Lower lobe of right lung (tissue), 2 donors: ENCODE measurements around the gene LRRFIP1. TPM values are rescaled to one million over a fixed set of nuclear protein-coding genes. Genes with fewer than 3 reads are reported as not detected.

Experiments used
- ATAC-seq, 2 donors: fragments of 200-7000 bp; cut with Tn5 transposase; one replicate each; pipeline ENCODE4 v1.9.1; 2020 to 2022; ENCODE audit warnings: mild to moderate bottlenecking in 2 of 2, moderate library complexity in 2 of 2
- DNase-seq: peaks from one replicate; pipeline ENCODE4 v3.0.0-alpha.2; 2020
- H3K27ac ChIP-seq: fragments of 200-600 bp; one replicate; pipeline ENCODE4 v1.8.0; 2022
- H3K27me3 ChIP-seq: fragments of 200-600 bp; one replicate; pipeline ENCODE4 v1.8.0; 2022; ENCODE audit warnings: low read depth
- H3K36me3 ChIP-seq: fragments of 200-600 bp; one replicate; pipeline ENCODE4 v1.8.0; 2022; ENCODE audit warnings: mild to moderate bottlenecking
- H3K4me1 ChIP-seq: fragments of 200-600 bp; one replicate; pipeline ENCODE4 v1.8.0; 2022
- H3K4me3 ChIP-seq: fragments of 200-600 bp; one replicate; pipeline ENCODE4 v1.8.0; 2022; ENCODE audit warnings: mild to moderate bottlenecking
- H3K9me3 ChIP-seq: fragments of 200-600 bp; one replicate; pipeline ENCODE4 v1.8.0; 2022
- intact Hi-C: fragments of 100-400 bp; cut with DNase I; formaldehyde crosslinking; loops from one replicate; pipeline ENCODE4 v1.11.0; 2022
- total RNA-seq: library from RNA; stranded (reverse); fragmentation: NEBNext Ultra II Directional; extraction: Animal tissue kit (Norgen Biotek cat#: 25700); gene quantifications from one replicate; pipeline ENCODE4 v1.2.1, GENCODE V29; 2021
- TF ChIP-seq, protein P1 (sequence below): fragments of 200-600 bp; IDR thresholded peaks from one replicate; pipeline ENCODE4 v1.8.0; 2022; ENCODE audit warnings: antibody characterized with exemption, mild to moderate bottlenecking
- donor health status: DM: no; HTN: yes; CAD: no; lungs with severe emphysema.

LRRFIP1 gene
- total RNA-seq, 1 donor from 2014 or later: 180 TPM

DNA sequence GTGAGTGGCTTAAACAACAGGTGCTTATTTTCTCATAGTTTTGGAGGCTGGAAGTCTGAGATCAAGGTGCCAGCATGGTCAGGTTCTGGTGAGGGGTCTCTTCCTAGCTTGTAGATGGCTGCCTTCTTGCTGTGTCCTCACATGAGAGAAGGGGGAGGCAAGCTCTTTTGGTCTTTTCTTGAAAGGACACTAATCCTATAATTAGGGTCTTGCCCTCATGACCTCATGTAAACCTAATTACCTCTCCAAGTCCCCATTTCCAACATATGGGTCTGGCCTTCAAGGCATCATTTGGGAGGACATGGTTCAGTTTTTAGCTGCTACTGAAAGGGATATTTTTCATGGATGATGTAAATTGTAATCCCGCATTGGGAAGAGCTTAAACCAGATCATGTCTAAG is 189.1 kb downstream of the LRRFIP1 start:
- no peak overlapping the region for H3K27ac ChIP-seq
- H3K4me3 ChIP-seq: no peak overlapping the region
- TF ChIP-seq, protein P1, sequence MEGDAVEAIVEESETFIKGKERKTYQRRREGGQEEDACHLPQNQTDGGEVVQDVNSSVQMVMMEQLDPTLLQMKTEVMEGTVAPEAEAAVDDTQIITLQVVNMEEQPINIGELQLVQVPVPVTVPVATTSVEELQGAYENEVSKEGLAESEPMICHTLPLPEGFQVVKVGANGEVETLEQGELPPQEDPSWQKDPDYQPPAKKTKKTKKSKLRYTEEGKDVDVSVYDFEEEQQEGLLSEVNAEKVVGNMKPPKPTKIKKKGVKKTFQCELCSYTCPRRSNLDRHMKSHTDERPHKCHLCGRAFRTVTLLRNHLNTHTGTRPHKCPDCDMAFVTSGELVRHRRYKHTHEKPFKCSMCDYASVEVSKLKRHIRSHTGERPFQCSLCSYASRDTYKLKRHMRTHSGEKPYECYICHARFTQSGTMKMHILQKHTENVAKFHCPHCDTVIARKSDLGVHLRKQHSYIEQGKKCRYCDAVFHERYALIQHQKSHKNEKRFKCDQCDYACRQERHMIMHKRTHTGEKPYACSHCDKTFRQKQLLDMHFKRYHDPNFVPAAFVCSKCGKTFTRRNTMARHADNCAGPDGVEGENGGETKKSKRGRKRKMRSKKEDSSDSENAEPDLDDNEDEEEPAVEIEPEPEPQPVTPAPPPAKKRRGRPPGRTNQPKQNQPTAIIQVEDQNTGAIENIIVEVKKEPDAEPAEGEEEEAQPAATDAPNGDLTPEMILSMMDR: no peak
- no peaks in the 10 kb centered on the region for H3K9me3 ChIP-seq
- intact Hi-C loops: no loop called here
- H3K4me1 ChIP-seq: no peaks in the 10 kb centered on the region
- DNase-seq: no peak
- no peaks in the 10 kb centered on the region for H3K27me3 ChIP-seq
- H3K36me3 ChIP-seq: no peaks in the 10 kb centered on the region
- no peak for ATAC-seq

DNA sequence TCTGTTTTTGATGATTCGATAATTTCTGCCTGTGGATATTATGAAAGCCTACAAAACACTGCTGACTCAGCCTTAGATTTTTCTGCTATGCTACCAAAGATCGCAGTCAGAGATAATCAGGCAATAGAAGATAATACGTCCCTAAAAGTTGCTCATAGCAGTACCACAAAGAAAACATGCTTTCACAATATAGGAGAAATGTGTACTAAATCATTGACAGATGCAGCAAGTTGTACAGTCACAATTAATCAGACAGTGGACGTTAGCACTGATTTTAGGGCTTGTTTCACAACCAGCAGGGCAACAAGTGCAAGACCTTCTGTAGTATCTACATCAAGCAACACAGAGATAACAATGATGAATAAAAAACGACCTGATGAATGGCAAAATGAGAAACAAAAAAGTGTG is 190.7 kb downstream of the LRRFIP1 start:
- no peak for ATAC-seq
- no peaks in the 10 kb centered on the region for H3K36me3 ChIP-seq
- no peak overlapping the region for H3K27ac ChIP-seq
- TF ChIP-seq, protein P1: no peak
- H3K9me3 ChIP-seq: no peaks in the 10 kb centered on the region
- H3K27me3 ChIP-seq: no peaks in the 10 kb centered on the region
- no peak for DNase-seq
- no peaks in the 10 kb centered on the region for H3K4me1 ChIP-seq
- intact Hi-C loops: no loop called here
- no peak overlapping the region for H3K4me3 ChIP-seq

DNA sequence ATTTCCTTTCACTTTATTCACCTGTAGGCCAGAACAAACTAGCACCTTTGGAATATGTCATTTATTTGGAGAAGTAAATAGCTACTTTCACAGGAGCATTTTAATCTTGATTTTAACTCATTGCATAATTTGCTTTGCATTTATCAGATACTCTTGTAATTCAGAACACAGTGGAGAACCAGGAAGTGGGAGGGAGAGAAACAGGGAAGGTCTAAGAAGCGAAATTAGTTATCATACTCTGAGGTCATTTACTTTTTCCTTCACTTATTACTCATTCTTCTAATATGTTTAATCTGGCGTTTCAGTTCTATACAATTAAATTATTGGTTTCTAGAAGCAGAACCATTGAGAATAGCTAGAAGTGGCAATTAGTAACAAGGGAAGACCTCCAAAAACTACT is 191.8 kb downstream of the LRRFIP1 start:
- Histone ChIP-seq H3K4me1 (no peaks in the 10 kb centered on the region), H3K27me3 (no peaks in the 10 kb centered on the region), H3K27ac (no peak overlapping the region), H3K4me3 (no peak overlapping the region), H3K9me3 (no peaks in the 10 kb centered on the region), H3K36me3 (no peaks in the 10 kb centered on the region)
- DNase-seq (no peak), ATAC-seq (no peak)
- intact Hi-C loops: no loop called here
- TF ChIP-seq, protein P1: no peak

DNA sequence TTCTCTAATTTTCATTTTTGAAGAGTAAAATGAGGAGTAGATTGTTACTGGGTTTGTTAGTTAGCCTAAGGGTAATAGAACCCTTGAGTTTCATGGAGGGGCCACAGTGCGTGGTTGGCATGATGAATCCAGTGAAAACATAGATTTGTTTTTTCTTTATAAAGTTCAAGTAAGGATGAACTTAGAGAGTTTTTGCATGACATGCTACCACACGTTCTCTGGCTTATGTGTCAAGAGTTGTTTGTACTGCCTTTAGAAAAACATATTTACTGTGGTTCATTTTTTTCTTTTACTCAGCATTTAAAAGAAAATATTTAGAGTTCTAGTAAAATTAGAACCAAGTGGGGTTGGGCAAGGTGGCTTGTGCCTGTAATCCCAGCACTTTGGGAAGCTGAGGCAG is 193.0 kb downstream of the LRRFIP1 start:
- intact Hi-C loops: no loop called here
- Histone ChIP-seq H3K9me3 (no peaks in the 10 kb centered on the region), H3K4me3 (no peak overlapping the region), H3K27me3 (no peaks in the 10 kb centered on the region), H3K4me1 (no peaks in the 10 kb centered on the region), H3K36me3 (no peaks in the 10 kb centered on the region), H3K27ac (no peak overlapping the region)
- no peak for ATAC-seq
- DNase-seq: no peak
- TF ChIP-seq, protein P1: no peak

DNA sequence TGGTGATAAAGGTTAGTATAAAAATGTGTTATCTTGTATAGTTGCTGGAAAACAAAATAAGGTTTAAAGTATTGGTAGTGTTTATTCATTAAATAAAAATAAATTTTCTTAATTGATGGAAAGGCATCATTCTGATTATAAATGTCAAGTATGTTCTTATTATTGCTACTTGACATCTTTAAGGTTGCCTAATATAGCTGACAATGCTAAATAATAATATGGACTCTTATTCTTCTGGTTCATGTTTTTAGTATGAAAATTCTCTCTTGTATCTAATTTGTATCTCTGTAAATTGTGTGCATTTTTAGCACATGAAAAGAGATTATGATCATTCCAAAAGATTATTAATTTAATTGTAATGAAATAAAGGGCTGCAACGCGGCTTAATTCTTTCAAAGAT is 196.2 kb downstream of the LRRFIP1 start:
- DNase-seq (no peak), ATAC-seq (no peak)
- TF ChIP-seq, protein P1: no peak
- Histone ChIP-seq H3K27me3 (no peaks in the 10 kb centered on the region), H3K4me3 (no peak overlapping the region), H3K9me3 (no peaks in the 10 kb centered on the region), H3K4me1 (no peaks in the 10 kb centered on the region), H3K27ac (no peak overlapping the region), H3K36me3 (no peaks in the 10 kb centered on the region)
- intact Hi-C loops: no loop called here

DNA sequence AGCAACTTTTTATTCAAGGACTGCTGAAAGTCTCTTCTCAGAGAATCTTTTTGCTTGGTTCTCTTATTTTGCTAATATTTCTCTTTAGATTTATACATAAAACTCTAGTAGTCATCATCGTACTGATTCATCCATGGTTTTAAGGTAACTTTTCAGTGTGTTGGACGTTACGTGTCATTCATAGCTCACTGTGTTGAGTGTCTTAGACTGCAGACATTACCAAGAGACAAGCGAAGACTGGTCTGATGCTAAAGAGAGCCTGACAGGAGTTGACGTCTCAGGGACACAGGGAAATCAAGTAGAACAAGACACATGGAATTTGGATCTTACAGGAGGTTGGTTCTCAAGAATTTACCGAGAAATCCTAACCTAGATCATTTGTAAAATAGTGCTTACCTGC is 196.7 kb downstream of the LRRFIP1 start:
- TF ChIP-seq, protein P1: no peak

More for the DNA sequence above, 196.7 kb downstream of the LRRFIP1 start:
- no peaks in the 10 kb centered on the region for H3K4me1 ChIP-seq
- ATAC-seq: no peak
- H3K27me3 ChIP-seq: no peaks in the 10 kb centered on the region
- H3K4me3 ChIP-seq: no peak overlapping the region
- intact Hi-C loops: no loop called here
- H3K36me3 ChIP-seq: no peaks in the 10 kb centered on the region
- no peak overlapping the region for H3K27ac ChIP-seq
- DNase-seq: no peak
- H3K9me3 ChIP-seq: no peaks in the 10 kb centered on the region
